T-helper 9 cell (primary cell): ENCODE data around the gene NELFB.

Experiments used
- DNase-seq: peaks from one replicate; pipeline ENCODE4 v3.0.0-alpha.2; 2020

Gene NELFB

GRCh38 chr9:137223078-137223970 lies 31.8 kb upstream of the NELFB start:
- DNase-seq = peak; percentile 99

- DNase-seq = no peak
These were observed 30.1 kb upstream of the NELFB start, which contains the start of gene CYSRT1 for GRCh38 chr9:137224830-137225694. Gene CYSRT1 (plus strand): TSS chr9:137225174. CDS start chr9:137225622, 448 bp downstream.

- no peak for DNase-seq
These were observed 29.3 kb upstream of the NELFB start for GRCh38 chr9:137225699-137226331.

GRCh38 chr9:137226338-137227053 lies 28.6 kb upstream of the NELFB start:
- DNase-seq = no peak

- DNase-seq = peak; percentile 78
These were observed 27.9 kb upstream of the NELFB start, which contains the start of gene RNF224 for GRCh38 chr9:137227054-137227852. Gene RNF224 (plus strand): TSS chr9:137227502. CDS start chr9:137228336, 834 bp downstream.

GRCh38 chr9:137227853-137228505 lies 27.1 kb upstream of the NELFB start:
- DNase-seq = no peak

GRCh38 chr9:137228506-137228967 lies 26.6 kb upstream of the NELFB start:
- no peak for DNase-seq

GRCh38 chr9:137228968-137229896 lies 25.9 kb upstream of the NELFB start:
- no peak for DNase-seq

- DNase-seq = no peak
These were observed 25.0 kb upstream of the NELFB start for GRCh38 chr9:137229903-137230704.

GRCh38 chr9:137230705-137231371 lies 24.3 kb upstream of the NELFB start, which contains the start of gene SLC34A3:
Gene SLC34A3 (plus strand): TSS chr9:137230901. CDS start chr9:137231703, 802 bp downstream.
- DNase-seq = no peak

GRCh38 chr9:137231372-137232039 lies 23.6 kb upstream of the NELFB start:
- DNase-seq = no peak

GRCh38 chr9:137232101-137232500 lies 23.0 kb upstream of the NELFB start:
- no peak for DNase-seq

- no peak for DNase-seq
These were observed 22.6 kb upstream of the NELFB start for GRCh38 chr9:137232510-137232909.

- DNase-seq = no peak
These were observed 21.8 kb upstream of the NELFB start for GRCh38 chr9:137233143-137233980.

- DNase-seq = no peak
These were observed 21.0 kb upstream of the NELFB start for GRCh38 chr9:137234055-137234697.
